Effector memory CD4-positive, alpha-beta T cell (primary cell): ENCODE data around the gene ARMC2.

Source experiments
- DNase-seq, 3 donors: peaks; one replicate each; pipeline ENCODE4 v3.0.0-alpha.2; 2020
- H3K27ac ChIP-seq: 2 replicates; pipeline ENCODE4 v1.7.0; 2013; ENCODE audit warnings: mild to moderate bottlenecking, low read length, moderate library complexity; ENCODE audit not compliant: insufficient read depth, poor library complexity, severe bottlenecking
- H3K27me3 ChIP-seq: replicated peaks from 2 replicates; pipeline ENCODE4 v1.7.0; 2013; ENCODE audit warnings: mild to moderate bottlenecking, low read length; ENCODE audit not compliant: insufficient read depth, control insufficient read depth, poor library complexity, severe bottlenecking
- H3K36me3 ChIP-seq: 2 replicates; pipeline ENCODE4 v1.7.0; 2013; ENCODE audit warnings: mild to moderate bottlenecking, low read length, moderate library complexity; ENCODE audit not compliant: control insufficient read depth, insufficient read depth
- H3K4me1 ChIP-seq: 2 replicates; pipeline ENCODE4 v1.7.0; 2013; ENCODE audit warnings: low read length, mild to moderate bottlenecking; ENCODE audit not compliant: control insufficient read depth, insufficient read depth, poor library complexity, severe bottlenecking
- H3K4me3 ChIP-seq: 2 replicates; pipeline ENCODE4 v1.7.0; 2013; ENCODE audit warnings: low read length, low read depth, mild to moderate bottlenecking; ENCODE audit not compliant: insufficient read depth, poor library complexity, severe bottlenecking
- H3K9me3 ChIP-seq: 2 replicates; pipeline ENCODE4 v1.7.0; 2013; ENCODE audit warnings: mild to moderate bottlenecking, low read length, moderate library complexity; ENCODE audit not compliant: control insufficient read depth

The ARMC2 gene

GRCh38 chr6:109008054-109008453, 159.8 kb downstream of the ARMC2 start:
- H3K9me3 ChIP-seq = no peaks in the 10 kb centered on the region
- H3K27ac ChIP-seq = peak overlapping the region; percentile 97
- peaks cover 17% of the 10 kb centered on the region for H3K4me1 ChIP-seq
- no peaks in the 10 kb centered on the region for H3K27me3 ChIP-seq
- no peaks in the 10 kb centered on the region for H3K36me3 ChIP-seq
- peak overlapping the region; percentile 90 for H3K4me3 ChIP-seq
- DNase-seq = no peak

GRCh38 chr6:109008537-109009235, 160.5 kb downstream of the ARMC2 start:
- Histone ChIP-seq H3K4me1 (peaks cover 17% of the 10 kb centered on the region), H3K36me3 (no peaks in the 10 kb centered on the region), H3K27ac (peak overlapping the region; percentile 97), H3K27me3 (no peaks in the 10 kb centered on the region), H3K4me3 (peak overlapping the region; percentile 90), H3K9me3 (no peaks in the 10 kb centered on the region)
- DNase-seq = peak in 1 of 3 donors; percentile 0

GRCh38 chr6:109009236-109009961, 161.2 kb downstream of the ARMC2 start:
- H3K27ac ChIP-seq = peak overlapping the region; percentile 97
- peaks cover 23% of the 10 kb centered on the region for H3K4me1 ChIP-seq
- no peaks in the 10 kb centered on the region for H3K9me3 ChIP-seq
- H3K27me3 ChIP-seq = no peaks in the 10 kb centered on the region
- peak; percentile 88 to 90 (median 90) for DNase-seq
- peak overlapping the region; percentile 90 for H3K4me3 ChIP-seq
- H3K36me3 ChIP-seq = no peaks in the 10 kb centered on the region

GRCh38 chr6:109009962-109010704, 161.9 kb downstream of the ARMC2 start:
- H3K4me1 ChIP-seq = peaks cover 29% of the 10 kb centered on the region
- H3K36me3 ChIP-seq = no peaks in the 10 kb centered on the region
- no peak for DNase-seq
- H3K4me3 ChIP-seq = peak overlapping the region; percentile 69
- H3K27me3 ChIP-seq = no peaks in the 10 kb centered on the region
- H3K27ac ChIP-seq = peak overlapping the region; percentile 97
- H3K9me3 ChIP-seq = no peaks in the 10 kb centered on the region

- Histone ChIP-seq H3K27ac (peak overlapping the region; percentile 97), H3K27me3 (no peaks in the 10 kb centered on the region), H3K9me3 (no peaks in the 10 kb centered on the region), H3K4me3 (peak overlapping the region; percentile 29), H3K36me3 (no peaks in the 10 kb centered on the region), H3K4me1 (peaks cover 29% of the 10 kb centered on the region)
- DNase-seq = no peak
These were observed 162.5 kb downstream of the ARMC2 start for GRCh38 chr6:109010705-109011102.

GRCh38 chr6:109013656-109014305, 165.6 kb downstream of the ARMC2 start:
- Histone ChIP-seq H3K27ac (peak overlapping the region; percentile 31), H3K4me3 (no peak overlapping the region), H3K9me3 (no peaks in the 10 kb centered on the region)

GRCh38 chr6:109014606-109015005, 166.4 kb downstream of the ARMC2 start:
- no peak overlapping the region for H3K4me3 ChIP-seq
- no peaks in the 10 kb centered on the region for H3K27me3 ChIP-seq
- H3K27ac ChIP-seq = peak overlapping the region; percentile 32
- H3K4me1 ChIP-seq = peaks cover 30% of the 10 kb centered on the region
- DNase-seq = no peak
- no peaks in the 10 kb centered on the region for H3K36me3 ChIP-seq
- H3K9me3 ChIP-seq = no peaks in the 10 kb centered on the region

More at GRCh38 chr6:109013656-109014305, 165.6 kb downstream of the ARMC2 start:
- no peak for DNase-seq
- Histone ChIP-seq H3K4me1 (peaks cover 23% of the 10 kb centered on the region), H3K27me3 (no peaks in the 10 kb centered on the region), H3K36me3 (no peaks in the 10 kb centered on the region)

GRCh38 chr6:109015176-109015575, 167.0 kb downstream of the ARMC2 start:
- H3K4me3 ChIP-seq = no peak overlapping the region
- H3K36me3 ChIP-seq = no peaks in the 10 kb centered on the region
- H3K4me1 ChIP-seq = peaks cover 31% of the 10 kb centered on the region
- no peaks in the 10 kb centered on the region for H3K27me3 ChIP-seq
- H3K9me3 ChIP-seq = no peaks in the 10 kb centered on the region
- H3K27ac ChIP-seq = no peak overlapping the region
- no peak for DNase-seq

- peak overlapping the region; percentile 47 for H3K27ac ChIP-seq
- no peaks in the 10 kb centered on the region for H3K9me3 ChIP-seq
- no peak overlapping the region for H3K4me3 ChIP-seq
- no peak for DNase-seq
- H3K4me1 ChIP-seq = peaks cover 20% of the 10 kb centered on the region
- no peaks in the 10 kb centered on the region for H3K27me3 ChIP-seq
- H3K36me3 ChIP-seq = no peaks in the 10 kb centered on the region
These were observed 171.7 kb downstream of the ARMC2 start for GRCh38 chr6:109019911-109020310.
